ENCODE data around the gene CALHM2. TPM values are rescaled to one million over a fixed set of nuclear protein-coding genes. Genes with fewer than 3 reads are reported as not detected.
A peak's percentile ranks its signal among the peaks of the same experiment; 100 is the strongest.
"Not testable (repeated sequence)": the region's sequence is repeated elsewhere in the genome, so short reads cannot be mapped to it uniquely, and the experiment has no call there.

Gene CALHM2
- total and polyA plus RNA-seq, 2 donors (not counting 1 experiment from before 2014, with no cell fraction given) = 16.3 to 42.8 TPM

GRCh38 chr10:103417601-103418000 lies 34.6 kb downstream of the CALHM2 start:
- Mint-ChIP-seq H3K9me3 (ENCODE audit: insufficient read depth) (no peaks in the 10 kb centered on the region), H3K4me3 (no peak overlapping the region), H3K27ac (no peak overlapping the region), H3K27me3 (no peaks in the 10 kb centered on the region), H3K4me1 (no peaks in the 10 kb centered on the region)
- 100% methylated on average over 5 of the region's 5 CpGs for WGBS (ENCODE audit: insufficient coverage)
- CTCF ChIA-PET = interaction anchor here (0.9 to 10.5 kb wide), 17 partner anchors 10 to 295 kb away, joined by 3 to 345 read pairs (median 8); partner anchors contain the start of genes CALHM2, CALHM3 and NEURL1
- TF ChIP-seq CTCF (IDR thresholded peaks at IDR 0.05) (no peak), EZH2 (IDR thresholded peaks at IDR 0.05; ENCODE audit: borderline replicate concordance, insufficient read depth, low read depth, low read length, poor library complexity, severe bottlenecking) (no peak)
- Histone ChIP-seq H3K9ac (ENCODE audit: low read length) (no peak overlapping the region), H3K27me3 (replicated peaks in 1 of 4; ENCODE audit: control extremely low read depth in 1 of 4, control insufficient read depth in 3 of 4, insufficient read depth in 4 of 4, low read length in 3 of 4) (no peaks in the 10 kb centered on the region), H3K27ac (ENCODE audit: low read length in 2 of 2) (no peak overlapping the region), H3K79me2 (ENCODE audit: control insufficient read depth, insufficient read depth, low read length) (peaks cover 3% of the 10 kb centered on the region), H3K36me3 (replicated peaks in 1 of 2; ENCODE audit: control extremely low read depth in 1 of 2, control insufficient read depth in 1 of 2, extremely low read depth in 1 of 2, insufficient read depth in 2 of 2, low read length in 1 of 2) (peaks cover 6 to 89% of the 10 kb centered on the region in 2 experiments), H3K9me3 (ENCODE audit: control extremely low read depth in 1 of 3, control insufficient read depth in 2 of 3, insufficient read depth in 1 of 3, low read length in 2 of 3) (no peaks in the 10 kb centered on the region), H3K4me1 (ENCODE audit: control insufficient read depth in 2 of 2, insufficient read depth in 2 of 2, low read length in 2 of 2) (no peaks in the 10 kb centered on the region), H3K4me3 (ENCODE audit: control extremely low read depth in 1 of 5, extremely low read depth in 1 of 5, insufficient read depth in 1 of 5, low read depth in 2 of 5, low read length in 4 of 5) (no peak overlapping the region), H2AFZ (ENCODE audit: insufficient read depth, low read depth, low read length, poor library complexity, severe bottlenecking) (no peak overlapping the region), H4K20me1 (ENCODE audit: control insufficient read depth, insufficient read depth, low read length, poor library complexity, severe bottlenecking) (no peaks in the 10 kb centered on the region), H3K4me2 (replicated peaks; ENCODE audit: low read depth, low read length, poor library complexity, severe bottlenecking) (no peak overlapping the region)
- DNase-seq = no peak
- POLR2A ChIA-PET = interaction anchor here (0.6 to 0.8 kb wide), 2 partner anchors 35 to 69 kb away, joined by 3 to 4 read pairs; no protein-coding TSS in a partner anchor
- intact Hi-C loops (cut with micrococcal nuclease) = loop anchor here (1.0 to 2.0 kb wide), 2 partner anchors 68 to 175 kb away; no protein-coding TSS in a partner anchor
- ATAC-seq (ENCODE audit: low read depth) = no peak

- H3K4me3 Mint-ChIP-seq; H3K4me2 ChIP-seq (replicated peaks; ENCODE audit: low read depth, low read length, poor library complexity, severe bottlenecking); H3K79me2 ChIP-seq (ENCODE audit: control insufficient read depth, insufficient read depth, low read length); H3K27me3 Mint-ChIP-seq; H3K4me1 ChIP-seq (ENCODE audit: control insufficient read depth in 2 of 2, insufficient read depth in 2 of 2, low read length in 2 of 2); H3K27ac Mint-ChIP-seq; H3K4me3 ChIP-seq (ENCODE audit: control extremely low read depth in 1 of 5, extremely low read depth in 1 of 5, insufficient read depth in 1 of 5, low read depth in 2 of 5, low read length in 4 of 5); H2AFZ ChIP-seq (ENCODE audit: insufficient read depth, low read depth, low read length, poor library complexity, severe bottlenecking); H3K27me3 ChIP-seq (replicated peaks in 1 of 4; ENCODE audit: control extremely low read depth in 1 of 4, control insufficient read depth in 3 of 4, insufficient read depth in 4 of 4, low read length in 3 of 4); ATAC-seq (ENCODE audit: low read depth); H3K4me1 Mint-ChIP-seq; H3K9me3 ChIP-seq (ENCODE audit: control extremely low read depth in 1 of 3, control insufficient read depth in 2 of 3, insufficient read depth in 1 of 3, low read length in 2 of 3); H4K20me1 ChIP-seq (ENCODE audit: control insufficient read depth, insufficient read depth, low read length, poor library complexity, severe bottlenecking); H3K27ac ChIP-seq (ENCODE audit: low read length in 2 of 2); DNase-seq; H3K9ac ChIP-seq (ENCODE audit: low read length); H3K9me3 Mint-ChIP-seq (ENCODE audit: insufficient read depth): not testable (repeated sequence)
- intact Hi-C loops (cut with micrococcal nuclease) = loop anchor here (1.0 to 2.0 kb wide), 2 partner anchors 68 to 176 kb away; no protein-coding TSS in a partner anchor
- WGBS (ENCODE audit: insufficient coverage) = 90% methylated on average over 3 of the region's 5 CpGs
- POLR2A ChIA-PET = interaction anchor here (0.6 to 1.0 kb wide), 3 partner anchors 36 to 70 kb away, joined by 3 to 13 read pairs (median 4); no protein-coding TSS in a partner anchor
- CTCF ChIA-PET = interaction anchor here (0.6 to 10.5 kb wide), 25 partner anchors 9 to 295 kb away, joined by 3 to 345 read pairs (median 5); partner anchors contain the start of genes CALHM2, CALHM3 and NEURL1
- peaks cover 6 to 84% of the 10 kb centered on the region in 2 experiments for H3K36me3 ChIP-seq (replicated peaks in 1 of 2; ENCODE audit: control extremely low read depth in 1 of 2, control insufficient read depth in 1 of 2, extremely low read depth in 1 of 2, insufficient read depth in 2 of 2, low read length in 1 of 2)
- peak; percentile 50 for TF ChIP-seq CTCF (IDR thresholded peaks at IDR 0.05)
Measured at GRCh38 chr10:103417148-103417469, 35.1 kb downstream of the CALHM2 start.

All from B cell (primary cell).